GM12865 (cell line): ENCODE measurements around the gene PCDHB4.
"Not testable (repeated sequence)": the region's sequence is repeated elsewhere in the genome, so short reads cannot be mapped to it uniquely, and the experiment has no call there.

Experiments
- DNase-seq: peaks from one replicate; pipeline ENCODE4 v3.0.0; 2010; ENCODE audit warnings: low read depth
- H3K4me3 ChIP-seq: 2 replicates; pipeline ENCODE4 v1.5.1; 2011; ENCODE audit warnings: mild to moderate bottlenecking, low read depth, low read length, control low read depth
- TF ChIP-seq, protein P1 (sequence below): IDR thresholded peaks from 2 replicates; pipeline ENCODE4 v1.5.1; 2011; ENCODE audit warnings: low read length, control low read depth, low read depth, inconsistent platforms; ENCODE audit not compliant: insufficient read depth; ENCODE audit errors: missing control alignments

PCDHB4 gene

DNA sequence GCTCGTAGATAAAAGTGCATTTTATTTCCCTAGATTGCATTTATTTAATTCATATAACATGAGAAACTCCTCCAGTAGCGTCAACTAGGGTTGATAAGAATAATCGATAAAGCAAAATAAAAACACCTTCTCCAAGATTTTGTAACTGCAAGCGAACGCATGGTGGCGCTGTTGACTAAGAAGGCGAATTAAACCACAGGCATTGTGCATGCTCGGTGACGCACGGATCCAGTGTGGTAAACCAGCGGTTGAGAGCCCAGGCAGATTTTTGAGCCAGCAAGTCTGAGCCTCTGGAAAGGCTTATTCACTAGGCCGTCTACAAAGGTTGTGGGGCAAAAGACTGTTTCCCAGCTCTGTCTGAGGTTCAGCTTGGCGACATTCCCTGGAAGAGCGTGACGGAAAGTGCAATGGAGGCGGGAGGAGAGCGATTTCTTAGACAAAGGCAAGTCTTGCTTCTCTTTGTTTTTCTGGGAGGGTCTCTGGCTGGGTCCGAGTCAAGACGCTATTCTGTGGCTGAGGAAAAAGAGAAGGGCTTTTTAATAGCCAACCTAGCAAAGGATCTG is 21.3 kb upstream of the PCDHB4 start, which contains the start of gene PCDHB3:
Gene PCDHB3, plus strand, starts transcription at position 231 of the 563 bp plus-strand sequence. Its CDS starts 177 bp downstream, at position 408.
- no peak within 1 kb of the TSS for H3K4me3 ChIP-seq
- TF ChIP-seq, protein P1, sequence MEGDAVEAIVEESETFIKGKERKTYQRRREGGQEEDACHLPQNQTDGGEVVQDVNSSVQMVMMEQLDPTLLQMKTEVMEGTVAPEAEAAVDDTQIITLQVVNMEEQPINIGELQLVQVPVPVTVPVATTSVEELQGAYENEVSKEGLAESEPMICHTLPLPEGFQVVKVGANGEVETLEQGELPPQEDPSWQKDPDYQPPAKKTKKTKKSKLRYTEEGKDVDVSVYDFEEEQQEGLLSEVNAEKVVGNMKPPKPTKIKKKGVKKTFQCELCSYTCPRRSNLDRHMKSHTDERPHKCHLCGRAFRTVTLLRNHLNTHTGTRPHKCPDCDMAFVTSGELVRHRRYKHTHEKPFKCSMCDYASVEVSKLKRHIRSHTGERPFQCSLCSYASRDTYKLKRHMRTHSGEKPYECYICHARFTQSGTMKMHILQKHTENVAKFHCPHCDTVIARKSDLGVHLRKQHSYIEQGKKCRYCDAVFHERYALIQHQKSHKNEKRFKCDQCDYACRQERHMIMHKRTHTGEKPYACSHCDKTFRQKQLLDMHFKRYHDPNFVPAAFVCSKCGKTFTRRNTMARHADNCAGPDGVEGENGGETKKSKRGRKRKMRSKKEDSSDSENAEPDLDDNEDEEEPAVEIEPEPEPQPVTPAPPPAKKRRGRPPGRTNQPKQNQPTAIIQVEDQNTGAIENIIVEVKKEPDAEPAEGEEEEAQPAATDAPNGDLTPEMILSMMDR: no peak
- peak; percentile 2 for DNase-seq

DNA sequence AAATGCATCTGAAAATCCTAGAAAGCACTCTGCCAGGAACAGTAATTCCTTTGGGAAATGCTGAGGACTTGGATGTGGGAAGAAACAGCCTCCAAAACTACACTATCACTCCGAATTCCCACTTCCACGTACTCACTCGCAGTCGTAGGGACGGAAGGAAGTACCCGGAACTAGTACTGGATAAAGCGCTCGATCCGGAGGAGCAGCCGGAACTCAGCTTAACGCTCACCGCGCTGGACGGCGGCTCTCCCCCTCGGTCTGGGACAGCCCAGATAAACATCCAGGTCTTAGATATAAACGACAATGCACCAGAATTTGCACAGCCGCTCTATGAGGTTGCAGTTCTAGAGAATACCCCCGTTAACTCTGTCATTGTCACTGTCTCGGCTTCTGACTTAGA is 20.6 kb upstream of the PCDHB4 start:
- H3K4me3 ChIP-seq: no peak overlapping the region
- TF ChIP-seq, protein P1: no peak
- DNase-seq: no peak

DNA sequence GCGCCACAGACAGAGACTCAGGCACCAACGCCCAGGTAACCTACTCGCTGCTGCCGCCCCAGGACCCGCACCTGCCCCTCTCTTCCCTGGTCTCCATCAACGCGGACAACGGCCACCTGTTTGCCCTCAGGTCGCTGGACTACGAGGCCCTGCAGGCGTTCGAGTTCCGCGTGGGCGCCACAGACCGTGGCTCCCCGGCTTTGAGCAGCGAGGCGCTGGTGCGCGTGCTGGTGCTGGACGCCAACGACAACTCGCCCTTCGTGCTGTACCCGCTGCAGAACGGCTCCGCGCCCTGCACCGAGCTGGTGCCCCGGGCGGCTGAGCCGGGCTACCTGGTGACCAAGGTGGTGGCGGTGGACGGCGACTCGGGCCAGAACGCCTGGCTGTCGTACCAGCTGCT is 19.5 kb upstream of the PCDHB4 start:
- DNase-seq, H3K4me3 ChIP-seq: not testable (repeated sequence)

DNA sequence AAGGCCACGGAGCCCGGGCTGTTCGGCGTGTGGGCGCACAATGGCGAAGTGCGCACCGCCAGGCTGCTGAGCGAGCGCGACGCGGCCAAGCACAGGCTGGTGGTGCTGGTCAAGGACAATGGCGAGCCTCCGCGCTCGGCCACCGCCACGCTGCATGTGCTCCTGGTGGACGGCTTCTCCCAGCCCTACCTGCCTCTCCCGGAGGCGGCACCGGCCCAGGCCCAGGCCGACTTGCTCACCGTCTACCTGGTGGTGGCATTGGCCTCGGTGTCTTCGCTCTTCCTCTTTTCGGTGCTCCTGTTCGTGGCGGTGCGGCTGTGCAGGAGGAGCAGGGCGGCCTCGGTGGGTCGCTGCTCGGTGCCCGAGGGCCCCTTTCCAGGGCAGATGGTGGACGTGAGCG is 19.1 kb upstream of the PCDHB4 start:
- DNase-seq: not testable (repeated sequence)

DNA sequence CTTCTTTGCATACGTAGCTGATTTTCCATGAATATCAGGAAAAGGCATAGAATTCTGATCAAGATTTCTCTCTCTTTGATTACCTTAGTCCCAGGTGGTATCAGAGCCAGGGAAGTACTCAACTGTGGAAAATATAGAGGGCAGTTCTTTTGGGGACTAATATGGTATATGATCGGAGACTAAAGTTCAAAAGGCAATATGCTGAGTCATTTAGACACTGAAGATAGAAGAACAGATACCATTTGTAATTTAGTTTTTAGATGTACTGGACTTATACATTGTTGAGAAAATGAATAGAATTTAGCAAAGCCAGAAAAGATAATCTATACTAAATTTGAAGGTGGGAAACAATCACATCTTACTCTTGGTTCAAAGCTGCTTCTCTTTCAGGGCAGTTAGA is 16.3 kb upstream of the PCDHB4 start:
- TF ChIP-seq, protein P1: no peak

More for the DNA sequence above, 19.1 kb upstream of the PCDHB4 start:
- H3K4me3 ChIP-seq: not testable (repeated sequence)

DNA sequence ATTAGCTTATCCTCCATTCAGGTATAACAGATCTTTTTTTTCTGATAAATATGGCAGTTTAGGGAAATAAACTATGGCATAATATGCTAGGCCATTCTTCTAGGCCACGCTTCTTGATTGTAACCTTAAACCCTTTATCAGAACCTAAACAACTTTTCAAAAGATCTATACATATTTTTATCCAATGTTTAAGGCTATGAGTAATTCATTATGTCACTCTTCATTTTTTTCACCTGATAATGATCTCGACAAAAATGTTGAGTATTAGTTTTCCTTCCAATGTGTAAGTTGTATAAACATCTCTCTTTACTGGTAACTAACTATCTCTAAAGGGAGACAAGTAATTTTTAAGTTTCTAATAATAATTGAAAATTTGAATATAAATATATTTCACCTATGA is 2.4 kb upstream of the PCDHB4 start:
- TF ChIP-seq, protein P1: no peak
- no peak for DNase-seq
- no peak overlapping the region for H3K4me3 ChIP-seq

More for the DNA sequence above, 16.3 kb upstream of the PCDHB4 start:
- DNase-seq: no peak
- no peak overlapping the region for H3K4me3 ChIP-seq

DNA sequence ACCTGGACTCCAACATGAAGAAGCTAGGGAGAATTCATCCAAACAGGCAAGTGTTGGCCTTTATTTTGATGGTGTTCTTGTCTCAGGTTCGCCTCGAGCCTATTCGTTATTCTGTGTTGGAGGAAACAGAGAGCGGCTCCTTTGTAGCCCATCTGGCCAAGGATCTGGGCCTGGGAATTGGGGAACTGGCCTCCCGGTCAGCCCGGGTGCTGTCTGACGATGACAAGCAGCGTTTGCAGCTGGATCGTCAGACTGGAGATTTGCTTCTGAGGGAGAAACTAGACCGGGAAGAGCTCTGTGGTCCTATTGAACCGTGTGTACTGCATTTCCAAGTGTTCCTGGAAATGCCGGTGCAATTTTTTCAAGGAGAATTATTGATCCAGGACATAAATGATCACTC is 367 bp downstream of the PCDHB4 start:
- no peak for DNase-seq
- H3K4me3 ChIP-seq: no peak overlapping the region
- TF ChIP-seq, protein P1: no peak

DNA sequence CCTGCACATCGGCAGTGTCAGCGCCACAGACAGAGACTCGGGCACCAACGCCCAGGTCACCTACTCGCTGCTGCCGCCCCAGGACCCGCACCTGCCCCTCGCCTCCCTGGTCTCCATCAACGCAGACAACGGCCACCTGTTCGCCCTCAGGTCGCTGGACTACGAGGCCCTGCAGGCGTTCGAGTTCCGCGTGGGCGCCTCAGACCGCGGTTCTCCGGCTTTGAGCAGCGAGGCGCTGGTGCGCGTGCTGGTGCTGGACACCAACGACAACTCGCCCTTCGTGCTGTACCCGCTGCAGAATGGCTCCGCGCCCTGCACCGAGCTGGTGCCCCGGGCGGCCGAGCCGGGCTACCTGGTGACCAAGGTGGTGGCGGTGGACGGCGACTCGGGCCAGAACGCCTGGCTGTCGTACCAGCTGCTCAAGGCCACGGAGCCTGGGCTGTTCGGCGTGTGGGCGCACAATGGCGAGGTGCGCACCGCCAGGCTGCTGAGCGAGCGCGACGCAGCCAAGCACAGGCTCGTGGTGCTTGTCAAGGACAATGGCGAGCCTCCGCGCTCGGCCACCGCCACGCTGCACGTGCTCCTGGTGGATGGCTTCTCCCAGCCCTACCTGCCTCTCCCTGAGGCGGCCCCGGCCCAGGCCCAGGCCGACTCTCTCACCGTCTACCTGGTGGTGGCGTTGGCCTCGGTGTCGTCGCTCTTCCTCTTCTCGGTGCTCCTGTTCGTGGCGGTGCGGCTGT is 1.9 kb downstream of the PCDHB4 start:
- not testable (repeated sequence) for H3K4me3 ChIP-seq

More for the DNA sequence above, 1.9 kb downstream of the PCDHB4 start:
- not testable (repeated sequence) for DNase-seq
